ENCODE results near the gene EIF6. TPM values are rescaled to one million over a fixed set of nuclear protein-coding genes. Genes with fewer than 3 reads are reported as not detected.

The EIF6 gene
- total and polyA plus RNA-seq, 9 of the 15 experiments (the other 6 are each of a cell fraction or from before 2014, with no cell fraction given), result 165 to 832 (median 229) TPM

DNA sequence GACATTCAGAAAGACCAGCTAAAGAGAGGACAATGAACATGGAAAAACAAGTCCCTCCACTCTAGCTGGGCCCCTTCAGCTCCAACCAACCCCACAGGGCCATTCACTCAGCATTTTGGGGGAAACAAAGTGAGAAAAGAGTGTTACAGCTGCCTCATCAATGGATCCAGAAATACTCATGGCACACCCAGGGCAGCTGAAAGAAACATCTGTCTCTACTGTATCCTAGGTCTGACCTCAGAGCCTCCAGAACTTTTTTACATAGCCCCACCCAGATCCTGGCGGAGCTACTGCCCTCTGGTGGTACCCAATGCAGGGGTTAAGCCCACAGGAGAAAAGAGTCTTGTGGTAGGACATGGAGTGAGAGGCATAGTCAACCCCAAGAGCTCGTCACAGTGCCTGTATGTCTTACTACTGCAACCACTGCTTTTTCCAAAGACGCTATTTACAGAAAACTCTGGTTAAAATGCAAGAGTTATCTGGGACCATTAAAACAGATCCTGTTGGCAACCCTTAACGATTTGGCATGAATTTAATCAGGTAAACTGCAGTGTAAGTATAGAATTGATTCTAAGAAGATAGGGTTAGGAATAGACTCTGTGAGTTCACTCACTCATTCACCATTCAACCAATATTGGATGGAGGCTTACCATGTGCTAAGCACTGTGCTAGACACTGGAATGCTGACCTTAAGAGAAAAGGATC lies 45.0 kb upstream of the EIF6 start (continued):
- TF ChIP-seq, protein P1, sequence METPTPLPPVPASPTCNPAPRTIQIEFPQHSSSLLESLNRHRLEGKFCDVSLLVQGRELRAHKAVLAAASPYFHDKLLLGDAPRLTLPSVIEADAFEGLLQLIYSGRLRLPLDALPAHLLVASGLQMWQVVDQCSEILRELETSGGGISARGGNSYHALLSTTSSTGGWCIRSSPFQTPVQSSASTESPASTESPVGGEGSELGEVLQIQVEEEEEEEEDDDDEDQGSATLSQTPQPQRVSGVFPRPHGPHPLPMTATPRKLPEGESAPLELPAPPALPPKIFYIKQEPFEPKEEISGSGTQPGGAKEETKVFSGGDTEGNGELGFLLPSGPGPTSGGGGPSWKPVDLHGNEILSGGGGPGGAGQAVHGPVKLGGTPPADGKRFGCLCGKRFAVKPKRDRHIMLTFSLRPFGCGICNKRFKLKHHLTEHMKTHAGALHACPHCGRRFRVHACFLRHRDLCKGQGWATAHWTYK (CRISPR knock-in tag; IDR thresholded peaks at IDR 0.05), result no peak
- TF ChIP-seq EP300 (IDR thresholded peaks at IDR 0.05; ENCODE audit: low read length) (no peak), PHTF2 (CRISPR knock-in tag; IDR thresholded peaks at IDR 0.05) (no peak), ZNF384 (IDR thresholded peaks at IDR 0.05; ENCODE audit: low read depth, low read length) (peak; percentile 75), CBFA2T2 (conservative IDR thresholded peaks at IDR 0.05) (no peak), BRD4 (IDR thresholded peaks at IDR 0.05) (no peak), BCL6 (CRISPR knock-in tag; IDR thresholded peaks at IDR 0.05) (no peak), YBX1 (IDR thresholded peaks at IDR 0.05) (no peak), RNF2 (IDR thresholded peaks at IDR 0.05) (no peak), FOXK1 (CRISPR knock-in tag; IDR thresholded peaks at IDR 0.05; ENCODE audit: borderline replicate concordance) (no peak), SIRT6 (IDR thresholded peaks at IDR 0.05; ENCODE audit: low read depth, low read length) (no peak), CTBP1 (IDR thresholded peaks at IDR 0.05; ENCODE audit: borderline replicate concordance) (0 out of 2 replicates have a peak, but pooled peaks have one; percentile 44)
- TF ChIP-seq, protein P2, sequence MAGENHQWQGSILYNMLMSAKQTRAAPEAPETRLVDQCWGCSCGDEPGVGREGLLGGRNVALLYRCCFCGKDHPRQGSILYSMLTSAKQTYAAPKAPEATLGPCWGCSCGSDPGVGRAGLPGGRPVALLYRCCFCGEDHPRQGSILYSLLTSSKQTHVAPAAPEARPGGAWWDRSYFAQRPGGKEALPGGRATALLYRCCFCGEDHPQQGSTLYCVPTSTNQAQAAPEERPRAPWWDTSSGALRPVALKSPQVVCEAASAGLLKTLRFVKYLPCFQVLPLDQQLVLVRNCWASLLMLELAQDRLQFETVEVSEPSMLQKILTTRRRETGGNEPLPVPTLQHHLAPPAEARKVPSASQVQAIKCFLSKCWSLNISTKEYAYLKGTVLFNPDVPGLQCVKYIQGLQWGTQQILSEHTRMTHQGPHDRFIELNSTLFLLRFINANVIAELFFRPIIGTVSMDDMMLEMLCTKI (IDR thresholded peaks at IDR 0.05; ENCODE audit: partially characterized antibody), result no peak
- TF ChIP-seq, protein P3, sequence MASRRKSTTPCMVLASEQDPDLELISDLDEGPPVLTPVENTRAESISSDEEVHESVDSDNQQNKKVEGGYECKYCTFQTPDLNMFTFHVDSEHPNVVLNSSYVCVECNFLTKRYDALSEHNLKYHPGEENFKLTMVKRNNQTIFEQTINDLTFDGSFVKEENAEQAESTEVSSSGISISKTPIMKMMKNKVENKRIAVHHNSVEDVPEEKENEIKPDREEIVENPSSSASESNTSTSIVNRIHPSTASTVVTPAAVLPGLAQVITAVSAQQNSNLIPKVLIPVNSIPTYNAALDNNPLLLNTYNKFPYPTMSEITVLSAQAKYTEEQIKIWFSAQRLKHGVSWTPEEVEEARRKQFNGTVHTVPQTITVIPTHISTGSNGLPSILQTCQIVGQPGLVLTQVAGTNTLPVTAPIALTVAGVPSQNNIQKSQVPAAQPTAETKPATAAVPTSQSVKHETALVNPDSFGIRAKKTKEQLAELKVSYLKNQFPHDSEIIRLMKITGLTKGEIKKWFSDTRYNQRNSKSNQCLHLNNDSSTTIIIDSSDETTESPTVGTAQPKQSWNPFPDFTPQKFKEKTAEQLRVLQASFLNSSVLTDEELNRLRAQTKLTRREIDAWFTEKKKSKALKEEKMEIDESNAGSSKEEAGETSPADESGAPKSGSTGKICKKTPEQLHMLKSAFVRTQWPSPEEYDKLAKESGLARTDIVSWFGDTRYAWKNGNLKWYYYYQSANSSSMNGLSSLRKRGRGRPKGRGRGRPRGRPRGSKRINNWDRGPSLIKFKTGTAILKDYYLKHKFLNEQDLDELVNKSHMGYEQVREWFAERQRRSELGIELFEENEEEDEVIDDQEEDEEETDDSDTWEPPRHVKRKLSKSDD (conservative IDR thresholded peaks at IDR 0.05; ENCODE audit: low read length), result no peak
- TF ChIP-seq, protein P4, sequence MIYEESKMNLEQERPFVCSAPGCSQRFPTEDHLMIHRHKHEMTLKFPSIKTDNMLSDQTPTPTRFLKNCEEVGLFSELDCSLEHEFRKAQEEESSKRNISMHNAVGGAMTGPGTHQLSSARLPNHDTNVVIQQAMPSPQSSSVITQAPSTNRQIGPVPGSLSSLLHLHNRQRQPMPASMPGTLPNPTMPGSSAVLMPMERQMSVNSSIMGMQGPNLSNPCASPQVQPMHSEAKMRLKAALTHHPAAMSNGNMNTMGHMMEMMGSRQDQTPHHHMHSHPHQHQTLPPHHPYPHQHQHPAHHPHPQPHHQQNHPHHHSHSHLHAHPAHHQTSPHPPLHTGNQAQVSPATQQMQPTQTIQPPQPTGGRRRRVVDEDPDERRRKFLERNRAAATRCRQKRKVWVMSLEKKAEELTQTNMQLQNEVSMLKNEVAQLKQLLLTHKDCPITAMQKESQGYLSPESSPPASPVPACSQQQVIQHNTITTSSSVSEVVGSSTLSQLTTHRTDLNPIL (CRISPR knock-in tag; IDR thresholded peaks at IDR 0.05), result no peak
- TF ChIP-seq, protein P5, sequence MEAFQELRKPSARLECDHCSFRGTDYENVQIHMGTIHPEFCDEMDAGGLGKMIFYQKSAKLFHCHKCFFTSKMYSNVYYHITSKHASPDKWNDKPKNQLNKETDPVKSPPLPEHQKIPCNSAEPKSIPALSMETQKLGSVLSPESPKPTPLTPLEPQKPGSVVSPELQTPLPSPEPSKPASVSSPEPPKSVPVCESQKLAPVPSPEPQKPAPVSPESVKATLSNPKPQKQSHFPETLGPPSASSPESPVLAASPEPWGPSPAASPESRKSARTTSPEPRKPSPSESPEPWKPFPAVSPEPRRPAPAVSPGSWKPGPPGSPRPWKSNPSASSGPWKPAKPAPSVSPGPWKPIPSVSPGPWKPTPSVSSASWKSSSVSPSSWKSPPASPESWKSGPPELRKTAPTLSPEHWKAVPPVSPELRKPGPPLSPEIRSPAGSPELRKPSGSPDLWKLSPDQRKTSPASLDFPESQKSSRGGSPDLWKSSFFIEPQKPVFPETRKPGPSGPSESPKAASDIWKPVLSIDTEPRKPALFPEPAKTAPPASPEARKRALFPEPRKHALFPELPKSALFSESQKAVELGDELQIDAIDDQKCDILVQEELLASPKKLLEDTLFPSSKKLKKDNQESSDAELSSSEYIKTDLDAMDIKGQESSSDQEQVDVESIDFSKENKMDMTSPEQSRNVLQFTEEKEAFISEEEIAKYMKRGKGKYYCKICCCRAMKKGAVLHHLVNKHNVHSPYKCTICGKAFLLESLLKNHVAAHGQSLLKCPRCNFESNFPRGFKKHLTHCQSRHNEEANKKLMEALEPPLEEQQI (IDR thresholded peaks at IDR 0.05), result no peak
- TF ChIP-seq, protein P6, sequence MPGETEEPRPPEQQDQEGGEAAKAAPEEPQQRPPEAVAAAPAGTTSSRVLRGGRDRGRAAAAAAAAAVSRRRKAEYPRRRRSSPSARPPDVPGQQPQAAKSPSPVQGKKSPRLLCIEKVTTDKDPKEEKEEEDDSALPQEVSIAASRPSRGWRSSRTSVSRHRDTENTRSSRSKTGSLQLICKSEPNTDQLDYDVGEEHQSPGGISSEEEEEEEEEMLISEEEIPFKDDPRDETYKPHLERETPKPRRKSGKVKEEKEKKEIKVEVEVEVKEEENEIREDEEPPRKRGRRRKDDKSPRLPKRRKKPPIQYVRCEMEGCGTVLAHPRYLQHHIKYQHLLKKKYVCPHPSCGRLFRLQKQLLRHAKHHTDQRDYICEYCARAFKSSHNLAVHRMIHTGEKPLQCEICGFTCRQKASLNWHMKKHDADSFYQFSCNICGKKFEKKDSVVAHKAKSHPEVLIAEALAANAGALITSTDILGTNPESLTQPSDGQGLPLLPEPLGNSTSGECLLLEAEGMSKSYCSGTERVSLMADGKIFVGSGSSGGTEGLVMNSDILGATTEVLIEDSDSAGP (CRISPR knock-in tag; IDR thresholded peaks at IDR 0.05), result no peak

Data from K562 (cell line).